Spleen (tissue), 11 donors: ENCODE data around the gene APOC3. TPM values are rescaled to one million over a fixed set of nuclear protein-coding genes. Genes with fewer than 3 reads are reported as not detected.

Source experiments
- DNase-seq: peaks from one replicate; pipeline ENCODE4 v3.0.0-alpha.2; 2020
- H3K27ac ChIP-seq, 8 donors: fragments of 200-600 bp; sonication (generic) in 7 of 8; 1 replicate in 4 of 8; 2 replicates in 4 of 8; pipeline versions ENCODE4 v1.5.0 to v1.8.0; 2016 to 2021; ENCODE audit warnings: inconsistent platforms in 4 of 8, mild to moderate bottlenecking in 4 of 8, moderate library complexity in 1 of 8
- H3K27me3 ChIP-seq, 7 donors: fragments of 200-600 bp; sonication (generic) in 6 of 7; replicated peaks in 1 of 7; 1 replicate in 4 of 7; 2 replicates in 3 of 7; pipeline versions ENCODE4 v1.5.0 to v1.8.0; 2016 to 2021; ENCODE audit warnings: inconsistent platforms in 3 of 7, mild to moderate bottlenecking in 1 of 7
- H3K36me3 ChIP-seq, 6 donors: fragments of 200-600 bp; sonication (generic) in 5 of 6; 1 replicate in 4 of 6; 2 replicates in 2 of 6; pipeline versions ENCODE4 v1.5.0 to v1.8.0; 2016 to 2021; ENCODE audit warnings: inconsistent platforms in 2 of 6
- H3K4me1 ChIP-seq, 6 donors: fragments of 200-600 bp; sonication (generic) in 5 of 6; 1 replicate in 3 of 6; 2 replicates in 3 of 6; pipeline versions ENCODE4 v1.5.0 to v1.8.0; 2016 to 2021; ENCODE audit warnings: inconsistent platforms in 3 of 6
- H3K4me3 ChIP-seq, 8 donors: fragments of 200-600 bp; sonication (generic) in 7 of 8; 1 replicate in 4 of 8; 2 replicates in 4 of 8; pipeline versions ENCODE4 v1.5.0 to v1.8.0; 2016 to 2021; ENCODE audit warnings: inconsistent platforms in 4 of 8, mild to moderate bottlenecking in 4 of 8, moderate library complexity in 2 of 8
- H3K9me3 ChIP-seq, 8 donors: fragments of 200-600 bp; sonication (generic) in 7 of 8; 1 replicate in 4 of 8; 2 replicates in 4 of 8; pipeline versions ENCODE4 v1.5.0 to v1.8.0; 2016 to 2021; ENCODE audit warnings: inconsistent platforms in 4 of 8
- POLR2A ChIP-seq, 3 donors: fragments of 450-650 bp; IDR thresholded peaks; one replicate each; pipeline ENCODE4 v1.5.1; 2017; ENCODE audit warnings: antibody characterized with exemption in 3 of 3, mild to moderate bottlenecking in 1 of 3
- POLR2AphosphoS5 ChIP-seq, 3 donors: sonication (generic); formaldehyde crosslinking; IDR thresholded peaks; one replicate each; pipeline ENCODE4 v1.5.1; 2017; ENCODE audit warnings: antibody characterized with exemption in 3 of 3
- WGBS, 5 donors: extraction: QIAGEN DNeasy Blood & Tissue Kit in 3 of 5; methylation state at CpG; one replicate each; pipeline versions ENCODE4 v1.1.5 to v1.1.7; 2013 to 2018; 5-methylcytosine and 5-hydroxymethylcytosine counted together
- intact Hi-C: fragments of 100-400 bp; cut with DNase I; formaldehyde crosslinking; loops from one replicate; pipeline ENCODE4 v1.15.0; 2023; ENCODE audit warnings: low total_unique reads
- polyA plus RNA-seq, 3 donors: library from polyadenylated mRNA; stranded (reverse); fragments of 200-250 nt; gene quantifications; one replicate each; pipeline ENCODE4 v1.2.1, GENCODE V29; 2013
- total RNA-seq, 7 donors: library from RNA; depleted of rRNA in 3 of 7; stranded (reverse); fragments of >200 nt in 3 of 7; fragmentation: NEBNext Ultra II Directional in 4 of 7; extraction: Animal tissue kit (Norgen Biotek cat#: 25700) in 4 of 7; gene quantifications; one replicate each; pipeline versions ENCODE4 v1.1.0 to v1.2.1, GENCODE V29; 2016 to 2021
- TF ChIP-seq, protein P1 (sequence below), 11 experiments: fragments of 200-600 bp in 7 of 11; fragments of 450-650 bp in 4 of 11; sonication (generic) in 4 of 11; IDR thresholded peaks in 8 of 11; conservative IDR thresholded peaks in 3 of 11; 1 replicate in 7 of 11; 2 replicates in 4 of 11; pipeline versions ENCODE4 v1.4.0 to v1.8.0; 2016 to 2021; ENCODE audit warnings: antibody characterized with exemption in 11 of 11, inconsistent platforms in 4 of 11, mild to moderate bottlenecking in 1 of 11
- donor health status: healthy with polysubstance abuse.
- donor health status: DM: no; HTN: no; CAD: no; lungs with moderate emphysema.
- donor health status: DM: no; HTN: no; CAD: no.
- donor health status: Bipolar disorder and iron deficiency.
- donor health status: healthy.
- donor health status: DM: no; HTN: no; CAD: no.
- donor health status: DM: yes; HTN: yes; CAD: no.

Gene APOC3
- total and polyA plus RNA-seq, 10 donors: 0.70 TPM; not detected in 9

DNA sequence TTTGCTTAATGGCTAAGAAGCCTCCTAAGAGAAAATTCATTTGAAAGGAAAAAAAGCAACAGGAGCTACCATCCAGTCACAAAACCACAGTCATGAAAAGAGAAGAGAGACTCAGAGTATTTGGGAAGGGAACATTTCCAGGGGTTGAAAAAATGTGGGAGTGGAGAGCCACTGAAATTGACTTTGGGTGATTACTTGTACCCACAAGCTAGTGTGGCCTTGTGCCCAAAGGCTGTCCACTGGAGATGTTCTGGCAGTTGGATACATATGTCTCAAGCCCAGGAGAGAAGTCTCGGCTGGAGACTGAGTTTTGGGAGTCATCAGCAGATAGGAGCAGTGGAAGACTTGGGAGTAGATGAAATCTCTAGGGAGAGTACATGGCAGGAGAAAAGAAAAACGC is 34.9 kb upstream of the APOC3 start:
- 79 to 94% (median 84%) methylated on average over 2 of the region's 2 CpGs for WGBS, 5 donors
- DNase-seq: no peak
- intact Hi-C loops: no loop called here
- H3K27ac ChIP-seq: no peak overlapping the region
- TF ChIP-seq POLR2AphosphoS5 (IDR thresholded peaks at IDR 0.05): no peak
- TF ChIP-seq POLR2A (IDR thresholded peaks at IDR 0.05): no peak
- TF ChIP-seq, protein P1, sequence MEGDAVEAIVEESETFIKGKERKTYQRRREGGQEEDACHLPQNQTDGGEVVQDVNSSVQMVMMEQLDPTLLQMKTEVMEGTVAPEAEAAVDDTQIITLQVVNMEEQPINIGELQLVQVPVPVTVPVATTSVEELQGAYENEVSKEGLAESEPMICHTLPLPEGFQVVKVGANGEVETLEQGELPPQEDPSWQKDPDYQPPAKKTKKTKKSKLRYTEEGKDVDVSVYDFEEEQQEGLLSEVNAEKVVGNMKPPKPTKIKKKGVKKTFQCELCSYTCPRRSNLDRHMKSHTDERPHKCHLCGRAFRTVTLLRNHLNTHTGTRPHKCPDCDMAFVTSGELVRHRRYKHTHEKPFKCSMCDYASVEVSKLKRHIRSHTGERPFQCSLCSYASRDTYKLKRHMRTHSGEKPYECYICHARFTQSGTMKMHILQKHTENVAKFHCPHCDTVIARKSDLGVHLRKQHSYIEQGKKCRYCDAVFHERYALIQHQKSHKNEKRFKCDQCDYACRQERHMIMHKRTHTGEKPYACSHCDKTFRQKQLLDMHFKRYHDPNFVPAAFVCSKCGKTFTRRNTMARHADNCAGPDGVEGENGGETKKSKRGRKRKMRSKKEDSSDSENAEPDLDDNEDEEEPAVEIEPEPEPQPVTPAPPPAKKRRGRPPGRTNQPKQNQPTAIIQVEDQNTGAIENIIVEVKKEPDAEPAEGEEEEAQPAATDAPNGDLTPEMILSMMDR (IDR thresholded peaks at IDR 0.05 in 8 of 11, conservative IDR thresholded peaks at IDR 0.05 in 3 of 11): no peak
- no peaks in the 10 kb centered on the region for H3K36me3 ChIP-seq
- H3K4me3 ChIP-seq: no peak overlapping the region
- H3K4me1 ChIP-seq: peaks cover 0 to 15% (median 10%) of the 10 kb centered on the region in 6 donors
- H3K9me3 ChIP-seq: no peaks in the 10 kb centered on the region
- H3K27me3 ChIP-seq: peaks cover 0 to 19% (median 0%) of the 10 kb centered on the region in 7 donors

DNA sequence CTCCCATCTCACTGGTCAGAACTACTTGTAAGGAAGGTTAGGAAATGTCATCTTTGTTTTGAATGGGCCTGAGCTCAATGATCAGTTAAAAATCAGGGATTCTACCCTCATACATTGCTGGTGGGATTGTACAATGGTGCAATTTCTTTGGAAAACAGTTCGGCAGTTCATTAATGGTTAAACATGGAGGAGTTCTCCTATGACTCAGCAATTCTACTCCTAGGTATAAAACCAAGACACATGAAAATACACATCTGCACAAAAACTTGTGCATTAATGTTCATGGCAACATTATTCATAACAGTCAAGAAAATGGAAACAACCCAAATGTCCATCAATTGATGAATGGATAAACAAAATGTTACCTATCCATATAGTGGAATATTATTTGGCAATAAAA is 33.2 kb upstream of the APOC3 start:
- Histone ChIP-seq H3K4me1 (peaks cover 0 to 4% (median 2%) of the 10 kb centered on the region in 6 donors), H3K4me3 (no peak overlapping the region), H3K9me3 (no peaks in the 10 kb centered on the region), H3K27ac (no peak overlapping the region), H3K27me3 (peaks cover 0 to 3% (median 0%) of the 10 kb centered on the region in 7 donors), H3K36me3 (no peaks in the 10 kb centered on the region)
- TF ChIP-seq POLR2A (IDR thresholded peaks at IDR 0.05) (no peak), POLR2AphosphoS5 (IDR thresholded peaks at IDR 0.05) (no peak)
- TF ChIP-seq, protein P1 (IDR thresholded peaks at IDR 0.05 in 8 of 11, conservative IDR thresholded peaks at IDR 0.05 in 3 of 11): no peak
- intact Hi-C loops: no loop called here
- 64 to 90% (median 80%) methylated on average over 1 of the region's 1 CpG for WGBS, 5 donors
- DNase-seq: no peak

DNA sequence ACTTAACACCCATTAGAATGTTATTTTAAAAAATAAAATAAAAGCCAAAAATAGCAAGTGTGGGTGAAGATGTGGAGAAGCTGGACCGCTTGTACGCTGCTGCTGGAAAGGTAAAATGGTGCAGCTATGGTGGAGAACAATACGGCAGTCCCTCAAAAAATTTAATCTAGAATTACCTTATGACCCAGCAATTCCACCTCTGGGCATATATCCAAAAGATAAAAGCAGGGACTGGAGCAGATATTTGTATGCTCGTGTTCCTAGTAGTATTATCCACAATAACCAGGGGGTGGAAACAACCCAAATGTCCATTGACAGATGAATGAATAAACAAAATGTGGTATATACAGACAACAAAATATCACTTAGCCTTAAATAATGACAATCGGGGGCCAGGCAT is 31.9 kb upstream of the APOC3 start:
- 90 to 94% (median 92%) methylated on average over 5 of the region's 5 CpGs for whole genome bisulfite sequencing, 5 donors
- intact Hi-C loops: no loop called here
- H3K4me3 ChIP-seq: no peak overlapping the region
- H3K36me3 ChIP-seq: no peaks in the 10 kb centered on the region
- no peak overlapping the region for H3K27ac ChIP-seq
- TF ChIP-seq POLR2AphosphoS5 (IDR thresholded peaks at IDR 0.05) (no peak), POLR2A (IDR thresholded peaks at IDR 0.05) (no peak)
- TF ChIP-seq, protein P1 (IDR thresholded peaks at IDR 0.05 in 8 of 11, conservative IDR thresholded peaks at IDR 0.05 in 3 of 11): no peak
- no peaks in the 10 kb centered on the region for H3K27me3 ChIP-seq
- no peak for DNase-seq
- H3K9me3 ChIP-seq: no peaks in the 10 kb centered on the region
- no peaks in the 10 kb centered on the region for H3K4me1 ChIP-seq

DNA sequence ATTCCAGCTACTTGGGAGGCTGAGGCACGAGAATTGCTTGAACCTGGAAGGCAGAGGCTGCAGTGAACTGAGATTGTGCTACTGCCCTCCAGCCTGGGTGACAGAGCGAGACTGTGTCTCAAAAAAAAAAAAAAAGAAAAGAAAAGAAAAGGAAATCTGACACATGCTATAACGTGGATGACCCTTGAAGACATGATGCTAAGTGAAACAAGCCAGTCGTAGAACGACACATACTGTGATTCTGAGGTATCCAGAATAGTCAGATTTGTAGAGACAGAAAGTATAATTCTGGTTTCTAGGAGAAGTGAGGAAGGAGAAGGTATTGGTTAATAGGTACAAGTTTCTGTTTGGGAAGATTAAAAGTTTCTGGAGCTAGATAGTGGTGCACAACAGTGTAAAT is 31.3 kb upstream of the APOC3 start:
- Histone ChIP-seq H3K36me3 (no peaks in the 10 kb centered on the region), H3K9me3 (no peaks in the 10 kb centered on the region), H3K27me3 (no peaks in the 10 kb centered on the region), H3K27ac (no peak overlapping the region), H3K4me1 (no peaks in the 10 kb centered on the region), H3K4me3 (no peak overlapping the region)
- TF ChIP-seq POLR2A (IDR thresholded peaks at IDR 0.05) (no peak), POLR2AphosphoS5 (IDR thresholded peaks at IDR 0.05) (no peak)
- TF ChIP-seq, protein P1 (IDR thresholded peaks at IDR 0.05 in 8 of 11, conservative IDR thresholded peaks at IDR 0.05 in 3 of 11): no peak
- DNase-seq: no peak
- 63 to 76% (median 73%) methylated on average over 5 of the region's 5 CpGs for WGBS, 5 donors
- intact Hi-C loops: no loop called here
